Embryonic facial prominence (tissue), 1 donor: ENCODE measurements around the gene GMPS.
"Not testable (repeated sequence)": the region's sequence is repeated elsewhere in the genome, so short reads cannot be mapped to it uniquely, and the experiment has no call there.

Experiments used
- DNase-seq: peaks from one replicate; pipeline ENCODE4 v3.0.0-alpha.2; 2016; ENCODE audit errors: extremely low spot score

The GMPS gene

GRCh38 chr3:155870133-155870944, at the start of gene GMPS:
Gene GMPS, plus strand, starts transcription at chr3:155870650. Its CDS starts 221 bp downstream, at chr3:155870871.
- peak; percentile 88 for DNase-seq

DNA sequence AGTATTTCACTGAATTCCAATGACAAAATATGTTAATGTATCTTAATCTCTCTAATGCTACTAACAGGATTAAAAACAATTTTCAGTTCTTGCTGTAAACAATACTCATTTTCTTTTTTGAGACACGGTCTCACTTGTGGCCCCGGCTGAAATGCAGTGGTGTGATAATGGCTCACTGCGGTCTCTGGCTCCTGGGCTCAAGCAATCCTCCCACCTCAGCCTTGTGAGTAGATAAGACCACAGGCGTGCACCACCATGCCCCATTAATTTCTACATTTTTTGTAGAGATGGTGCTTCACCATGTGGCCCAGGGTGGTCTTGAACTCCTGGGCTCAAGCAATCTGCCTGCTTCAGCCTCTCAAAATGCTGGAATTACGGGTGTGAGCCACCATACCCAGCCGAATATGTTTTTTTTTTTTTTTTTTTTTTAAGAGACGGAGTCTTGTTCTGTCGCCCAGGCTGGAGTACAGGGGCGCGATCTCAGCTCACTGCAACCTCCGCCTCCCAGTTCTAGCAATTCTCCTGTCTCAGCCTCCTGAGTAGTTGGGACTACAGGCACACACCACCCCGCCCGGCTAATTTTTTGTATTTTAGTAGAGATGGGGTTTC, 41.9 kb upstream of the GMPS start:
- DNase-seq: not testable (repeated sequence)

DNA sequence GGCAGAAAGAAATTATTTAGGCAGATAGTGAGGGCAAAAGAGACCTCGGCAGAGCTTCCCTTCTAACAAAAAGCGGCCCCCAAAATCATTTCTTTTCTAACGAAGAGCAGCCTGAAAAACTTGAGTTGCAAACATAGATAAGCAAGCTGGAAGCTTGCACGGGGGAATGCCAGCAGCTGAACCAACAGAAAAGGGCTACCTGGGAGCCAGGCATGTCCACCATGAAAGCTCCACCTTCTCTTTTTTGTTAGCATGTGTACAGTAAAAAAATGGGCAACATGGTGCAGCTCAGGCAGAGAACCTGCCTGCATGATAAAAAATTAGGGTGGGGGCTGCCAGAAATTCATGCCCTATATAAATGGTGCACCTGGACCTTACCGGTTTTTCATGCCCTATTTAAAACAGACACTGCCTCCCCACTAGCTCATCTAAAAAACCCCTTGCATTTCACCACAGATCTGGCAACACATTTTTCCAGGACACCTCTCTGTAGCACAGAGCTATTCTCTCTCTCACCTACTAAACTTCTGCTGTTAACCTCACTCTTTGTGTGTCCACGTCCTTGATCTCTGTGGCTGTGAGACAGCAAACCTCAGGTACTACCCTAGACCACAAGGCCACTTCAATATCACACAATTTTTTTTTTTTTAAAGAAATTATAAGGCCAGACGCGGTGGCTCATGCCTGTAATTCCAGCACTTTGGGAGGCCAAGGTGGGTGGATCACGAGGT, 34.9 kb upstream of the GMPS start:
- no peak for DNase-seq

DNA sequence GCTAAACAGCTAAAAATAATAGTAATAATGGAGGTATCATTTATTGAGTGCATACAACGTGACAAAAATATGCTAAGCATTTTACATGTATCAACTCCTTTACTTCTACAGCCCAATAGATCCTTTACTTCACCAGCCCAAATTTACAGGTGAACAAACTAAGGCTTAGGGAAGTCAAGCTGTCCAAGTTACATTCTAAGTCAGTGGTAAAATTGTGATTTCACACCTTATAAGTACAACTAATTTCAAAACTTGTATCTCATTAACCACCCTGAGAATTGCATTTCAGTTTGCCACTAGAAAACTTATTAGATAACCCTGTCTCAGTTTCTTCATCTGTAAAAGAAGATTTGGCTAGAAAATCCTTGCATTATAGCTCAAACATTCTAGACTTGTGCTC, 26.9 kb upstream of the GMPS start:
- DNase-seq: no peak

GRCh38 chr3:155846119-155846518, 24.3 kb upstream of the GMPS start:
- no peak for DNase-seq

DNA sequence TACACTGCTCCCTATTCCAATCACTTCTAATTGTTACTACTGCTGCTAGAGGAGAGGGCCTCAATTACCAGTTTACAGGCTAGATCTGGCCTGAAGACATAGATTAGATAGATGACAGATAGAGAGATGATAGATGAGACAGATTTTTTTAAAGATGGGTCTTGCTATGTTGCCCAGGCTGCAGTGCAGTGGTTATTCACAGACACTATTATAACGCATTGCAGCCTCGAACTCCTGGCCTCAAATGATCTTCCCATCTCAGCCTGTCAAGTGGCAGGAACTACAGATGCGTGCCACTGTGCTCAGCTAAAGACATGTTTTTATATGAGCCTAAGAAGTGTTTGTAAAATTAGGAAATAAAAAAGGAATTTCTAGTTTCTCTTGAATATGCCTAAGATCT, 22.5 kb upstream of the GMPS start:
- no peak for DNase-seq

DNA sequence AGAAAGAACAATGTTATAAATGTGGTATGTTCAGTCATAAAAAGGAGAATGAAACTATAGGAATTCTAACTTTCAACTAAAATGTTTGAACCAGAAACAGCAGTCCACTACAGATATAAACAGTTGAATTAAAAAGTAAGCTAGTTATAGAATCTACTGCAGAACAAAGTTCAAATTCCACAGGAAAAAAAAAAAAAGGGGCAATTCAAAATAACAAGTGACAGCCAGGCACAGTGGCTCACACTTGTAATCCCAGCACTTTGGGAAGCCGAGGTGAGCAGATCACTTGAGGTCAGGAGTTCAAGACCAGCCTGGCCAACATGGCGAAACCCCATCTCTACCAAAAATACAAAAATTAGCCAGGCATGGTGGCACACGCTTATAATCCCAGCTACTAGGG, 21.0 kb upstream of the GMPS start:
- not testable (repeated sequence) for DNase-seq

DNA sequence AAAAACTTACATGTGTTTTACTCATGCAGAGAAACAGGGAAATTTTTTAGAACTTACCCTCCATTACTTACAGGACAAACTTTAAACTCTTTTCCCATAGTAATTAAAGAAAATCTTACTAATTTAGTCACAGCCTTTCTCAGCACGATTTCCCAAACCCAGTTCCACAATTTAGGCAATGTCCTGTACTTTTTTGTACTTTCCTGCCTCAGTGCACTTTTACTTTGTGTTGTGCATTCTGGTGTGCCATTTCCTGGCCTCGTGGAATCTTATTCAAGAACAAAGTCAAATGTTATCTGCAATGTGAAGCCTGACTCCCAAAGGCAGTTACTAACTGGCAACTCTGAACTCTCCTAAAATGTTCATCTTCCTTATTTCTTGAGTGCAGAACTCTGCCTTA, 18.1 kb upstream of the GMPS start:
- no peak for DNase-seq

DNA sequence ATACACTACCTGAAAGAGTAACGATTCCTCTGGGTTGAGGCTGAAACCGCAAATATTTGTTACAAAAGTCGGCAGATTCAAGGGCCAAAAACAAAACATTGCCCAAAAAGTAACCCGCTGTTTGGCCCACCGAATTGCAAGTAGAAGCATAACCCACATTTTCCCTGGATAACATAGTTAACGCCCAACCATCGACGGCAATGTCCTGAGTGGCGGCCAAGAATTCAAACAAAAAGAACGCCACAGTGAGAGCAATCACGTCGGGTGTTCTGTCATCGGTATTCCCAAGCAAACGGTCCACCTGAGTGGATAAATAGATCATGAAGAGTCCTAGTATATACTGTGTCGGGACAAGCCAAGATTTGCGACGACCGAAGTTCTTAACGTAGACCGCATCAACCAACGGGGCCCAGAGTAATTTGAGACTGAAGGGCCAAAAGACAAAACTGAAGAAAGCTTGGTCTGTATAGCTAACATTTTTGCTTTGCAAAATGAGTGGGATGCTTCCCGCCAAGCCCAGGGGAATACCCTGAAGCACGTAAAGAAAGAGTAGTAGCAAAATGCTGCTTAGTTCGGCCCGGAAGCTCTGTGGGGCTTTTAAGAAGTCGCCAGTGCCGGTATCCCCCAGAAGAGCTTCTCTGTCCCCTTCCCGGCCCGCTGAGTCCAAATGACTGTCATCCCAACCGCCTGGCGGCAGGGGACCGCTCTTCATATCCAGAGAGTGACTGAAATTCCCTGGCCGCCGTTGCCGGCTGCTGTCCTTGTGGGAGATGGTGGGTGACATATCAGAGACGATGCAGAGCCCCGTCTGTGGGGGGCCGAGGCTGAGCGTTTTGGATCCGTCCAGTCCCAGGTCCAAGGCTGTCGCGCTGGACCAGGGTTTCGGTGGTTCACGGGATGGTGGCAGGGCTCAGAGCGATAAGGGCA, 17.0 kb upstream of the GMPS start:
- no peak for DNase-seq

GRCh38 chr3:155854141-155854940, 16.1 kb upstream of the GMPS start, which contains the start of gene SLC33A1:
Gene SLC33A1, minus strand, starts transcription at chr3:155854427. Its CDS starts 430 bp downstream, at chr3:155853997.
- peak; percentile 98 for DNase-seq

DNA sequence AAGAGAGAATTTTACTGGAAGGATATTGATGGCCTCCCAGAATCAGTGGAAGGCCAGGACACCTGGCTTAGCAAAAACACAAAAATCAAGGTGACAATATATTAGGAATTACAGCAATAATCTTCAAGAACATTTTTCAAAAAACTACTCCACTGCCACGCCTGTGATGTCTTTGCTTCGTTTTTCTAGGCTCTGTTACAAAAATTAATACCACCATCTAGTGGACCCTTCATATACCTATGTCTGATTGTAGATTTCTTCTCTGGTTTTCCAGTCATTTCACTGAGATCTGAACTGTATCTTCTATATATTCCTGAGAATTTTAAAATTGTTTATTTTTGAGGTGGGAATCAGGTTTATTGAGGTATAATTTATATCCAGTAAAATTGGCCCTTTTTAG, 10.6 kb upstream of the GMPS start:
- no peak for DNase-seq

- DNase-seq: not testable (repeated sequence)
These were observed 10.0 kb upstream of the GMPS start for GRCh38 chr3:155860424-155860823.

- DNase-seq: no peak
These were observed 8.8 kb upstream of the GMPS start for GRCh38 chr3:155861476-155862183.

- not testable (repeated sequence) for DNase-seq
These were observed 8.0 kb upstream of the GMPS start for GRCh38 chr3:155862290-155862982.

DNA sequence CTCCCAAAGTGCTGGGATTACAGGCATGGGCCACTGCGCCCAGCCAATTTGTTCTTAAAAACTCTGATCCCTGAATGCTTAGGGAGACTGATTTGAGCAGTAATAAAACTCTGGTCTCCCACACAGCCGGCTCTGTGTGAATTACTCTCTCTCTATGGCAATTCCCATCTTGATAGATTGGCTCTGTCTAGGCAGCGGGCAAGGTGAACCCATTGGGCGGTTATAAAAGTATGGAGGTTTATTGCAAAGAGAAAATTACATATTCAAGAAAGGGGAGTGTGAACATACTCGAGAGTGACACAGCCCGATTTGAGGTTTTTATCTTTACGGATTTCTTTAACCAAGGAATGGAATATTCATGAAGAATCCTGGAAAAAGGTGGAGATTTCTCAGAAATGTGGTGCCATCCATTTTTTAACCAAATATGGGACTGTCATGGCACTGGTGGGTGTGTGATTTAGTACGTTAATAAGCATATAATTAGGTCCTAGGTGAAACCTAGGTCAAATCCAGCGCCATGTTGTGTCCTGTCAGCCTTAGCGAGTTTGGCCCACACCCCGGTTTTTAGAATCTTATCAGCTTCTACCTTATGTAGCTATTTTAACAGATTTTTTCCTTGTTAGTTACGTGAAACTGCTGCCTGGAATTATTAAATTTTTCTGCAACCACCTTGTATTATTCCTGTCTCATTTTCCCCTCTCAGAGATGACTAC, 7.2 kb upstream of the GMPS start:
- DNase-seq: no peak

- DNase-seq: no peak
These were observed 759 bp upstream of the GMPS start for GRCh38 chr3:155869691-155870090.

DNA sequence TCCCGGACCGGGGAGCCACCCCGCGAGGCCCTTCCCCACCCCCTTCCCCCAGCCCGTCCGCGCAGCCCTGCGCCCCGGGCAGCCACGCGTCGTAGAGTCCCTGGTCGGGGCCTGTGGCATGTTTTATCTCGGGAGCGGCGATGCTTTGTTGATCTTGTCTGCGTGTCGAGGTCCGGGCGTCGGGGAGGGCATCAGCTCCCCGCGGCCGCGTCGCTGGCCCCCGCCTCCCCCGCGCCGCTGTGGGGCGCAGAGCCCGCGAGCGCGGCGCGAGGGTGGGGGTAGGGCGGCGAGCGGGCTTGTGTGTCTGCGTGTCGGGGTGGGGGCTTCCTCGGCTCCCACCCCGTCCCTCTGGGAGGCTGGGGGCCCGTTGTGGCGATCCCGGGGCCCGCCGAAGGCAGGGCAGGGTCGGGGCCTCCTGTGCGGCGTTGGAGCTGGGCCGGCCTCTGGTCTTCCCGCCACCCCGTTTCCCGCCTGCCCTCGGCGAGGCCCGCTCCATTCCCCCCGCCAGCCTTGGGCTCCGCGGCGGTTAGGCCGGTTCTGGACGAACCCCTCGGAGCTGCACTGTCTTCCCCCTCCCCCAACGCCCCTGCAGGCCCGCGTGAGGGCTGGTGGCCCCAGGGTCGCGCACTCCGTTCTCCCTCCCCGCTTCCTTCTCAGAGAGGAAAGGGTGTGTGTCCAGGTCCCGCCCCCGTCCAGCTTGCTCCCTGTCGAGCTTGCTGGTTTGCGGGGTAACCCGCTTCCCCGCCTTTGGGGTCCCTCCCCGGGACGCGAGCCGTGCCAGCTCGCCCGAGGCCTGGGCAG, 695 bp downstream of the GMPS start:
- DNase-seq: no peak

DNA sequence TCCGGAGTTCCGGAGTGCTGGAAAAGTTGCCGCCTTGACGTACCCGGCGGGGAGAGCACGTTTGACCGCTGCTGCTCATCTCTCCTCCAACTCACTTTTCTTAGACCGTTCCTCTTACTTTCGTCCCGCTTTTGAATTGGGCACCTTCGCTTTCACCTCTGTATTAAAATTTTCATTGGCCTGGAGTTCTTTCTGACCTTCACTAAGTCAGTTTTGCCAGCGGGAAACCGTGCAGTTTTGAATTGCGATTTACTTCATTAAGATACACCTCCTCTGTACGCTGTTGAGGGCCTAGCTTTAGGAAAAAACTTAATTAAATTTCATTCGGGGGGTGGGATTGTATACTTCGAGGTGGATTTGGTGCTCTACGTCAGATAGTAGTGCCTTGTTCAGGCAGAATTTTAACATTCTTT, 1.3 kb downstream of the GMPS start:
- peak; percentile 19 for DNase-seq
